ENCODE measurements around the gene JOSD1. TPM values are rescaled to one million over a fixed set of nuclear protein-coding genes. Genes with fewer than 3 reads are reported as not detected.

JOSD1 gene
- polyA plus RNA-seq, 4 donors: 37.1 to 54.1 (median 39.0) TPM

GRCh38 chr22:38715852-38716251 is 15.1 kb upstream of the JOSD1 start:
- no peak for DNase-seq (ENCODE audit: low read depth in 4 of 4, low spot score in 3 of 4)

GRCh38 chr22:38715176-38715764 is 14.5 kb upstream of the JOSD1 start:
- DNase-seq (ENCODE audit: low read depth in 4 of 4, low spot score in 3 of 4): no peak

- DNase-seq (ENCODE audit: low read depth in 4 of 4, low spot score in 3 of 4): no peak
These were observed 13.2 kb upstream of the JOSD1 start for GRCh38 chr22:38713921-38714320.

GRCh38 chr22:38712486-38713207 is 11.9 kb upstream of the JOSD1 start:
- no peak for DNase-seq (ENCODE audit: low read depth in 4 of 4, low spot score in 3 of 4)

- no peak for DNase-seq (ENCODE audit: low read depth in 4 of 4, low spot score in 3 of 4)
These were observed 10.1 kb upstream of the JOSD1 start for GRCh38 chr22:38710866-38711265.

GRCh38 chr22:38710351-38710750 is 9.6 kb upstream of the JOSD1 start:
- DNase-seq (ENCODE audit: low read depth in 4 of 4, low spot score in 3 of 4): no peak

- no peak for DNase-seq (ENCODE audit: low read depth in 4 of 4, low spot score in 3 of 4)
These were observed 8.6 kb upstream of the JOSD1 start for GRCh38 chr22:38709306-38709705.

GRCh38 chr22:38707984-38708383 is 7.2 kb upstream of the JOSD1 start:
- DNase-seq (ENCODE audit: low read depth in 4 of 4, low spot score in 3 of 4): no peak

GRCh38 chr22:38707346-38707745 is 6.6 kb upstream of the JOSD1 start:
- no peak for DNase-seq (ENCODE audit: low read depth in 4 of 4, low spot score in 3 of 4)

GRCh38 chr22:38706901-38707195 is 6.1 kb upstream of the JOSD1 start:
- no peak for DNase-seq (ENCODE audit: low read depth in 4 of 4, low spot score in 3 of 4)

- DNase-seq (ENCODE audit: low read depth in 4 of 4, low spot score in 3 of 4): no peak
These were observed 5.6 kb upstream of the JOSD1 start for GRCh38 chr22:38706101-38706900.

GRCh38 chr22:38705235-38706100 is 4.7 kb upstream of the JOSD1 start, which contains the start of gene GTPBP1:
Gene GTPBP1 (plus strand): TSS chr22:38705944. CDS start chr22:38705956, 12 bp downstream.
- peak; percentile 100 for DNase-seq (ENCODE audit: low read depth in 4 of 4, low spot score in 3 of 4)

- DNase-seq (ENCODE audit: low read depth in 4 of 4, low spot score in 3 of 4): no peak
These were observed 4.0 kb upstream of the JOSD1 start for GRCh38 chr22:38704654-38705234.

- no peak for DNase-seq (ENCODE audit: low read depth in 4 of 4, low spot score in 3 of 4)
These were observed 414 bp downstream of the JOSD1 start for GRCh38 chr22:38700270-38700788.

- no peak for DNase-seq (ENCODE audit: low read depth in 4 of 4, low spot score in 3 of 4)
These were observed 959 bp downstream of the JOSD1 start for GRCh38 chr22:38699784-38700183.

- DNase-seq (ENCODE audit: low read depth in 4 of 4, low spot score in 3 of 4): no peak
These were observed 1.6 kb downstream of the JOSD1 start for GRCh38 chr22:38699143-38699542.

GRCh38 chr22:38698407-38699094 is 2.2 kb downstream of the JOSD1 start:
- no peak for DNase-seq (ENCODE audit: low read depth in 4 of 4, low spot score in 3 of 4)

GRCh38 chr22:38697425-38698089 is 3.2 kb downstream of the JOSD1 start:
- DNase-seq (ENCODE audit: low read depth in 4 of 4, low spot score in 3 of 4): no peak
